ENCODE measurements around the gene KIRREL3.

KIRREL3 gene

DNA sequence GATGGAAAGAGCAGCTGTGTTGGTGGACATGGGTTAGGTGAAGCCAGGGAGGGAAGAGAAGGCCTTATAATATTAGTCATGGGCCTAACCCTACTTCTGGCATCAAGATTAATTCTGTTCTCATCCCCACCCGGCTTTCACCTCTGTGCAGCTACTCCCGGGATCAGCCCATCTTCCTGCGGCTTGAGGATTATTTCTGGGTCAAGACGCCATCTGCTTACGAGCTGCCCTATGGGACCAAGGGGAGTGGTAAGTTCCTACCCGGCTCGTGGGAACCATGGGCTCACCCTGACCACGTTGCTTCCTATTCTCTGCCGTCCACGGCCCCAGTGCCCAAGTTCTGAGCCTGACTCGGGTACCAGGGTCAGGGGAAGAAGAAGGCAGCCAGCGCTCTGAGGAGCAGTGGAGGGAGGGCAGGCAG is 593.5 kb downstream of the KIRREL3 start:
- TF ChIP-seq, protein P1, sequence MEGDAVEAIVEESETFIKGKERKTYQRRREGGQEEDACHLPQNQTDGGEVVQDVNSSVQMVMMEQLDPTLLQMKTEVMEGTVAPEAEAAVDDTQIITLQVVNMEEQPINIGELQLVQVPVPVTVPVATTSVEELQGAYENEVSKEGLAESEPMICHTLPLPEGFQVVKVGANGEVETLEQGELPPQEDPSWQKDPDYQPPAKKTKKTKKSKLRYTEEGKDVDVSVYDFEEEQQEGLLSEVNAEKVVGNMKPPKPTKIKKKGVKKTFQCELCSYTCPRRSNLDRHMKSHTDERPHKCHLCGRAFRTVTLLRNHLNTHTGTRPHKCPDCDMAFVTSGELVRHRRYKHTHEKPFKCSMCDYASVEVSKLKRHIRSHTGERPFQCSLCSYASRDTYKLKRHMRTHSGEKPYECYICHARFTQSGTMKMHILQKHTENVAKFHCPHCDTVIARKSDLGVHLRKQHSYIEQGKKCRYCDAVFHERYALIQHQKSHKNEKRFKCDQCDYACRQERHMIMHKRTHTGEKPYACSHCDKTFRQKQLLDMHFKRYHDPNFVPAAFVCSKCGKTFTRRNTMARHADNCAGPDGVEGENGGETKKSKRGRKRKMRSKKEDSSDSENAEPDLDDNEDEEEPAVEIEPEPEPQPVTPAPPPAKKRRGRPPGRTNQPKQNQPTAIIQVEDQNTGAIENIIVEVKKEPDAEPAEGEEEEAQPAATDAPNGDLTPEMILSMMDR (conservative IDR thresholded peaks at IDR 0.05; ENCODE audit: low read depth, low read length): no peak
- no peak for DNase-seq (ENCODE audit: low read depth)
- H3K4me3 ChIP-seq (ENCODE audit: low read length): no peak overlapping the region

DNA sequence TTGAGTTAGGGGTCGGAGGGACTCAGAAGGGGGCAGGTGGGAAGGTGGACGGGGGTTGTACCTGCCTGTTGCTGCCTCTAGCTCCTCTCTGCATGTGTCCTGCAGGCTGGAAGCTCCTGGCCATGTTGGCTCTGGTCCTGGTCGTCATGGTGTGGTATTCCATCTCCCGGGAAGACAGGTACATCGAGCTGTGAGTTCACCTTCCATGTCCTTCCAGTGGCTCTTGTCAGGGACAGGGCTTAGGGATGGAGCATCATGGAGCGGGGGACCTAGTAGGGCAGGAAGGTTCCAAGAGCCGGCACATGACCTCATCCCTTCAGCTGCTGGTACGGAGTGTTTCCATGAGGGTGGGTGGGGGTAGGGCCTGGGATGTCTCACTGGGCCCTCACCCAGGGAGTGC is 594.2 kb downstream of the KIRREL3 start:
- no peak overlapping the region for H3K4me3 ChIP-seq (ENCODE audit: low read length)
- no peak for DNase-seq (ENCODE audit: low read depth)
- TF ChIP-seq, protein P1 (conservative IDR thresholded peaks at IDR 0.05; ENCODE audit: low read depth, low read length): no peak

DNA sequence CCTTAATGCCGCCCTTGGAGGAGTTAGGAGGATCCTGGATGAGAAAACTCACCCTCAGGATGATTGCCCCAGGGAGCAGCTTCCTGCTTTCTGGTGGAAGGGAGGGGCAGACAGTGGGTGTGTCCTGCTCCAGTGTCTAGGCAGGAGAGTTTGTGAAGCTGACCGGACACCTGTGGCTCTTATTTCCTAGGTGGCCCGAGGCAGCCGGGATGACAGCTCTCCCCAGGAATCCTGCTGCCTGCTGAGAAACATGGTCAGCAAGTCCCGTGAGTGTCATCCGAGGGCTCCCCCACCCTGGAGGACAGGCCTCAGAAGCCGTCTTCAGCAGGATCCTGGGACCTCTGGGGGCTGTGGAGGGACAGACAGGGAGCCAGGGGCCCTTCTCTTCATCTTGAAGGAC is 594.7 kb downstream of the KIRREL3 start:
- DNase-seq (ENCODE audit: low read depth): no peak
- TF ChIP-seq, protein P1 (conservative IDR thresholded peaks at IDR 0.05; ENCODE audit: low read depth, low read length): no peak
- no peak overlapping the region for H3K4me3 ChIP-seq (ENCODE audit: low read length)

DNA sequence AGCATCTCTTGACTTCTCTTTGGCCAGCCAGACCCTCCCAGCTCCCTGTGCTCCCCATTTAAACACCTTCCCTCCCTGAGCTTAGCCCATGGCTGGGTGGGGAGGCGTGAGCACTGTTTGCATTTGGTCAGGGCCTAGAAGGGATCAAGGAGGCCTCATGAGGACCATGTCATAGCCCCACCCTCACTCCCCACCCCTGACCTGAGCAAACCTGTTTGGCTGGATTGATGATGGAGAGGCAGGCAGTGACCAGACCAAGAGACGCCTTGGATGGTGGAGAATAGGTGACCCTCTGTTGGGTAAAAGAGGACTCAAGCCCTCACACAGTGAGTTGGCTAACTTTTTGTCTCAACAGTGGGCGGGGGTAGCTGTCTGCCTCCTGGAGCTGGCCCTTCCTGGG is 595.2 kb downstream of the KIRREL3 start:
- no peak overlapping the region for H3K4me3 ChIP-seq (ENCODE audit: low read length)
- no peak for DNase-seq (ENCODE audit: low read depth)
- TF ChIP-seq, protein P1 (conservative IDR thresholded peaks at IDR 0.05; ENCODE audit: low read depth, low read length): no peak

DNA sequence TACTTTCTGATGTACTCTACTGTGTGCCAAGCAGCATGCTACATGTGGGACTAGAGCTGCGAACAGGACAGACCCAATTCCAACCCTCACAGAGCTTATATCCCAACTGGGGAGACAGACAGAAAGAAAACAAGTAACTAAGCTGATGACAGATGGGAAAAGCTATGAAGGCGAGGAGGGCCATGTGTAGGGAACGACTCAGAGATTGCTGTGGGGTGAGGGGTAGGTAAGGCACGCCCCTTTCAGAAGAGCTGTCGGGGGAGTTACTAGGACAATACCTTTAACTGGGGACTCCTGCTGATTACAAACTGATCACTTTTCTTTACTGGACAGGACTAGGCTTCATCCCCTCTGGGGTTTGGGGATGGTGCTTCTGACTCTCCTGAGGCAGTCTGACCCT is 596.2 kb downstream of the KIRREL3 start:
- TF ChIP-seq, protein P1 (conservative IDR thresholded peaks at IDR 0.05; ENCODE audit: low read depth, low read length): no peak
- DNase-seq (ENCODE audit: low read depth): no peak

DNA sequence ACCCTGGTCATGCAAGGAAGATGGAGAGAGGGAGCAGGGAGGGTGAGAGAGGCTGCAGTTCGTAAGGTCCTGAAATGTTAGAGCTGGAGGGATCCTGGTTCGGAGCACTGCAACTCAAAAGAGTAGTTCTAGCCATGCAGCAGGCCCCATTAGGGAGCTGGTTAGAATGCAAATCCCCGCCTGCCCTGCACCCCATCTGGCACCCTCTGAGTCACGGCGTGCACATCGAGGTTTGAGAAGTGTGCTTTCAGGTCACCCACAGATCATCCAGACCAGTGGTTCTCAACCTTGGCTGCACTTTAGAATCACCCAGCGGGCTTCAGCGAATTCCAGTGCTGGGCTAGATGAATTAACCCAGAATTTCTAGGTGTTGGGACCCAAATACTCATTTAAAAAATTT is 596.9 kb downstream of the KIRREL3 start:
- no peak overlapping the region for H3K4me3 ChIP-seq (ENCODE audit: low read length)
- TF ChIP-seq, protein P1 (conservative IDR thresholded peaks at IDR 0.05; ENCODE audit: low read depth, low read length): no peak

More for the DNA sequence above, 596.2 kb downstream of the KIRREL3 start:
- H3K4me3 ChIP-seq (ENCODE audit: low read length): no peak overlapping the region

DNA sequence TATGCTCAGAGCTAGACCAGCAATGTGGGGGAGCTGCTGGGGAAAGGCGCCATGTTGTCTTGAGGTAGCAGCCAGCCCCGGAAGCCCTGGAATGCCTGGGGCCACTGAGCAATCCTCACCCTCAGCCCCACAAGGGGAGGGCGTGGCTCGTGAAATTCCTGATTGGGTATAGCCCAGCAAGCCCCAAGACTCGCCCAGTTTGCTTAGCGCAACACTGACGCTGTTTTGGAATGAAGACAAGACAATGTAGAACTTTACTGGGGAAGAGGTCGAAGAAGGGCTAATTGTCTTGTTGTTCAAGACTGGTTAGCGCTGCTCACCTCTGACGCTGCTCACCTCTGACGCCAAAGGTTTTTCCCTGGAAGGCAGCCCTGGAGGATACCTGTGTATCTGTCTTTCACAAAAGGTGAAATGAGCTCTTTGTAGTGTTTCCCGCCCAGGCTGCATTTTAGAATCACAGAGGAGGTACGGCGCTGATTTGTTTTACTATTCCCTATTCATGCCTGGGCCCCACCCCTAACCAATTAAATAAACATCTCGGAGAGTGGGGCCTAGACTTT is 597.5 kb downstream of the KIRREL3 start:
- no peak for DNase-seq (ENCODE audit: low read depth)
- no peak overlapping the region for H3K4me3 ChIP-seq (ENCODE audit: low read length)
- TF ChIP-seq, protein P1 (conservative IDR thresholded peaks at IDR 0.05; ENCODE audit: low read depth, low read length): no peak

More for the DNA sequence above, 596.9 kb downstream of the KIRREL3 start:
- no peak for DNase-seq (ENCODE audit: low read depth)
